Stimulated activated CD4-positive, alpha-beta T cell treated with anti-CD3 and anti-CD28 coated beads, Interleukin-4, amount 100 ng/mL, for 4 hours (primary cell): ENCODE results near the gene TSHR.
"Not testable (repeated sequence)": the region's sequence is repeated elsewhere in the genome, so short reads cannot be mapped to it uniquely, and the experiment has no call there.

Experiments
- DNase-seq, 2 experiments: peaks; one replicate each; pipeline ENCODE4 v3.0.0-alpha.2; 2020

Gene TSHR

GRCh38 chr14:81004575-81004974 is 49.2 kb downstream of the TSHR start:
- no peak for DNase-seq

- no peak for DNase-seq
Observed at GRCh38 chr14:81005540-81006228, 50.3 kb downstream of the TSHR start.

GRCh38 chr14:81006266-81006665 is 50.8 kb downstream of the TSHR start:
- DNase-seq, result no peak

GRCh38 chr14:81007131-81007530 is 51.7 kb downstream of the TSHR start:
- DNase-seq, result no peak

- no peak for DNase-seq
Observed at GRCh38 chr14:81009346-81009745, 53.9 kb downstream of the TSHR start.

GRCh38 chr14:81018251-81018650 is 62.8 kb downstream of the TSHR start:
- DNase-seq, result no peak

- DNase-seq, result no peak
Observed at GRCh38 chr14:81018684-81019083, 63.3 kb downstream of the TSHR start.

GRCh38 chr14:81019113-81019512 is 63.7 kb downstream of the TSHR start:
- DNase-seq, result not testable (repeated sequence)

GRCh38 chr14:81023095-81023710 is 67.8 kb downstream of the TSHR start:
- no peak for DNase-seq

- no peak for DNase-seq
Observed at GRCh38 chr14:81028461-81028860, 73.0 kb downstream of the TSHR start.

GRCh38 chr14:81031488-81031887 is 76.1 kb downstream of the TSHR start:
- no peak for DNase-seq

- DNase-seq, result no peak
Observed at GRCh38 chr14:81033698-81034240, 78.3 kb downstream of the TSHR start.

- DNase-seq, result no peak
Observed at GRCh38 chr14:81042438-81042837, 87.0 kb downstream of the TSHR start.

GRCh38 chr14:81051547-81051946 is 96.1 kb downstream of the TSHR start:
- no peak for DNase-seq

GRCh38 chr14:81054057-81054456 is 98.6 kb downstream of the TSHR start:
- DNase-seq, result not testable (repeated sequence)

GRCh38 chr14:81055971-81056370 is 100.5 kb downstream of the TSHR start:
- no peak for DNase-seq

GRCh38 chr14:81062380-81062779 is 107.0 kb downstream of the TSHR start:
- no peak for DNase-seq

- no peak for DNase-seq
Observed at GRCh38 chr14:81062816-81063215, 107.4 kb downstream of the TSHR start.

GRCh38 chr14:81066672-81067071 is 111.3 kb downstream of the TSHR start:
- DNase-seq, result no peak

- DNase-seq, result no peak
Observed at GRCh38 chr14:81067156-81067555, 111.7 kb downstream of the TSHR start.

GRCh38 chr14:81068176-81068782 is 112.9 kb downstream of the TSHR start:
- no peak for DNase-seq

- DNase-seq, result no peak
Observed at GRCh38 chr14:81070511-81070910, 115.1 kb downstream of the TSHR start.

- no peak for DNase-seq
Observed at GRCh38 chr14:81085596-81085995, 130.2 kb downstream of the TSHR start.

GRCh38 chr14:81087230-81087629 is 131.8 kb downstream of the TSHR start:
- DNase-seq, result no peak
